Type B pancreatic cell (in vitro differentiated cells): ENCODE measurements around the gene PKN2. TPM values are rescaled to one million over a fixed set of nuclear protein-coding genes. Genes with fewer than 3 reads are reported as not detected.

Experiments used
- DNase-seq: peaks from one replicate; pipeline ENCODE4 v3.0.0; 2021; ENCODE audit warnings: mixed read lengths; ENCODE audit not compliant: unreplicated experiment; ENCODE audit errors: extremely low spot score
- H3K27ac Mint-ChIP-seq: 2 replicates; pipeline ENCODE4 v1.8.0; 2021; ENCODE audit warnings: mild to moderate bottlenecking, mixed read lengths
- H3K27me3 Mint-ChIP-seq: 2 replicates; pipeline ENCODE4 v1.8.0; 2021; ENCODE audit warnings: mixed read lengths
- H3K36me3 Mint-ChIP-seq: 2 replicates; pipeline ENCODE4 v1.8.0; 2021; ENCODE audit warnings: mixed read lengths
- H3K4me1 Mint-ChIP-seq: one replicate; pipeline ENCODE4 v1.8.0; 2021; ENCODE audit warnings: mixed read lengths; ENCODE audit not compliant: unreplicated experiment
- H3K4me3 Mint-ChIP-seq: 2 replicates; pipeline ENCODE4 v1.8.0; 2021; ENCODE audit warnings: mild to moderate bottlenecking, mixed read lengths
- H3K9me3 Mint-ChIP-seq: 2 replicates; pipeline ENCODE4 v1.8.0; 2021; ENCODE audit warnings: mixed read lengths
- CTCF ChIP-seq: fragments of 200-600 bp; sonication (generic); conservative IDR thresholded peaks from 2 replicates; pipeline ENCODE4 v1.5.0; 2021; ENCODE audit warnings: antibody characterized with exemption, mild to moderate bottlenecking
- total RNA-seq: library from RNA; stranded (reverse); gene quantifications from 2 replicates; pipeline ENCODE4 v1.2.1, GENCODE V29; 2021; ENCODE audit warnings: low replicate concordance

PKN2 gene
- total RNA-seq, 1 donor from 2014 or later: 56.0 TPM

DNA sequence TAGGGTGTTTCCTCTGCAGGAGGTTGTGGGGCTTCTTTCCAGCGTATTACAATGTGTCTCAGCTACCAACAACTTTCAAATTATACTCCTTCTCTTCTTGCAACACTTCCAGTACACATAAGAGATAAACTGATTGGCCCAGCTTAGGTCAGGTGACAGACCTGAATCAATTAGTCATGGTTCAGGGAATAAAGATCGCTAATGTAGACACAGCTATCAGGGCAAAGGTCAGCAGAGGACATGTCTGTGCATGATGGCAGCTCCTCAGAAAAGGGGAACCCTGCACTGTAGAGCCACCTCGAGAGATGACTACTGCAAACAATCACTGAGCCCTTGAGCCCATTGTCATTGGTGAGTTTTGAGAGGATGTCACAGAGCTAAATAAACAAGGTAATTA lies 36.8 kb upstream of the PKN2 start:
- Mint-ChIP-seq H3K9me3 (no peaks in the 10 kb centered on the region), H3K4me1 (no peaks in the 10 kb centered on the region), H3K27ac (no peak overlapping the region), H3K27me3 (no peaks in the 10 kb centered on the region), H3K4me3 (no peak overlapping the region), H3K36me3 (no peaks in the 10 kb centered on the region)
- DNase-seq: no peak
- no peak for TF ChIP-seq CTCF

DNA sequence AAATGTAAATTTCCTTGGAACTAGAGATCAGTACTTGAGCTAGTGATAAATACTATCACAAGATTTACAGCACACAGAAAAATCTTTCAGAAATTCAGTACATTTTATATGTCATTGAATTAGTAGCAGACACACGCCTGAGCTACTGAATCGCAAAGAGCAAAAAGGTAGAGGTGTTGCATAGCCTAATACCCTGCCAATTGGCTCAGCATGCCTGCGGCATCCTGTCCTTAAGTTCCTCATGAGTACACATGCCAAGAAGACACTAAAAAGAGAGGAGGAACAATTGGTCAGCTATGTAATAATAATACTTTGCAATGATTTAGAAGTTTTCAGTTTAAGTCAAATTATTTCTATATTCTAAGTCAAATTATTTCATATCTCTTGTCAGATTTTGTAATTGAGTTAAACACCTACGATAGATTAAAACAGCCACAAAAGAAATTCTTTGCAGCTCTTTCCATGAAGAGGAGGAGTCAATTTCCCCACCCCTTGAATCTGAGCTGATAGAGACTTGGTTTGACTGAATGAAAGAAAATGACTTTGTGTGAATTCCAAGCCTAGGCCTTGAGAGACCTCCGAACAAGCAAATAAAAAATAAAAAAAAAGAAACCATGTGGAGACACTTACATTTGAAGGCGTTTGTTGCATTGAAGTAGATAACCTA lies 36.2 kb upstream of the PKN2 start:
- no peak overlapping the region for H3K4me3 Mint-ChIP-seq
- DNase-seq: no peak
- no peak for TF ChIP-seq CTCF
- H3K36me3 Mint-ChIP-seq: no peaks in the 10 kb centered on the region
- no peaks in the 10 kb centered on the region for H3K9me3 Mint-ChIP-seq
- H3K27ac Mint-ChIP-seq: no peak overlapping the region
- no peaks in the 10 kb centered on the region for H3K4me1 Mint-ChIP-seq
- H3K27me3 Mint-ChIP-seq: no peaks in the 10 kb centered on the region

- TF ChIP-seq CTCF: no peak
- Mint-ChIP-seq H3K4me3 (no peak overlapping the region), H3K36me3 (no peaks in the 10 kb centered on the region), H3K27ac (no peak overlapping the region), H3K27me3 (no peaks in the 10 kb centered on the region), H3K9me3 (no peaks in the 10 kb centered on the region), H3K4me1 (no peaks in the 10 kb centered on the region)
- DNase-seq: no peak
Measured at GRCh38 chr1:88648706-88649105, 35.4 kb upstream of the PKN2 start.

DNA sequence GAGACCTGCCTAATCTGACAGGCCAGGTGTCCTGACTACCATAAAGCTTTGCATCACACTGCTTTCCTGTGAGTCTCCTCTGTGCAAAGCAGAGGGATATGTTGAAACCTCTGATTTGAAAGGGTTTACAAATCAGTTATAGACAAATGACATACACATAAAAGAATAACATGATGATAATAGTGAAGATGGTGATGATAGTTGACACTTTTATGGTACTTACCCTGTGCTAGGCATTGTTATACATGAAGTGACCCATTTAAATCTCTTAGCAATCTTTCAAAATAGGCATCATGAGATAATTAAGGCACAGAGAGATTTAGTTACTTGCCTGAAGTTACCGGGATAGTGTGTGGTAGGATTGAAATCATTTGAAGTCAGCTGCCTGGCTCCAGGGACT lies 34.1 kb upstream of the PKN2 start:
- Mint-ChIP-seq H3K4me3 (no peak overlapping the region), H3K27ac (no peak overlapping the region), H3K4me1 (no peaks in the 10 kb centered on the region), H3K36me3 (no peaks in the 10 kb centered on the region), H3K27me3 (no peaks in the 10 kb centered on the region), H3K9me3 (no peaks in the 10 kb centered on the region)
- no peak for TF ChIP-seq CTCF
- DNase-seq: no peak

DNA sequence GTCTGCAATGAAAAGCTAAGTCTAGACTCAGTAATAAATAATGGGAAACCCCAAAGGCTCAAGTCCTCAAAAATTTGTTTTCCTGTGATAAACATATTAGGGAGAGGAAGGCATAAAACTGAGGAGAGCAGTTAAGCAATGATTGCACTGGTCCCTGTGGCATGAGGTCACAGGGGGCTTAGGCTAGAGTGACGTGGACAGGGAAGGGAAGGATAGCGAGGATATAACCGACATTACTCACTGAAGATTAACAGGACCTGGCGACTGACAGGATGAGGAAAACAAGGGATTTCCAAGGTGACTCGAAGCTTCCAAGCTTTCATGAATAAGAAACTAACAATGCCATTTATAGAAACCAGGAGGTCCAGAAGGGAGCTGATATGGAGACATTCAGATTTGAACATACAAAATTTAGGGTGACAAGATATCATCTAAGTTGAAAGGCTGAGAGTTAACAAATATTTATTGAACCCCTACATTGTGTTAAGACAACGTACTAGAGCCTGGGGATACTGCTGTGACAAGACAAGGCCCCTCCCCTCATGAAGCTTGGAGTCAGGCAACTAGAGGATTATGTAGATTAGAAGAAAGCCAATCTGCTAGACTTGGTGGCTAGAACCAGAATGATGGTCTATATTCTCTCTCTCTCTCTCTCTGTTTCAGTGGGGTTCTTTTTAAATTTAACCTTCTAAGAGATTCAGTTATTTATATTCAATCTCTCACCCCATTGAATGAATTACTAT lies 33.2 kb upstream of the PKN2 start:
- no peaks in the 10 kb centered on the region for H3K36me3 Mint-ChIP-seq
- H3K4me3 Mint-ChIP-seq: no peak overlapping the region
- no peaks in the 10 kb centered on the region for H3K9me3 Mint-ChIP-seq
- no peaks in the 10 kb centered on the region for H3K4me1 Mint-ChIP-seq
- H3K27ac Mint-ChIP-seq: no peak overlapping the region
- H3K27me3 Mint-ChIP-seq: no peaks in the 10 kb centered on the region
- DNase-seq: no peak
- TF ChIP-seq CTCF: no peak
